NCI-H2081 treated with DMSO at 0.1 percent for 48 hours (cell line): Measurements from ENCODE around the gene ATP9A.
"Not testable (repeated sequence)": the region's sequence is repeated elsewhere in the genome, so short reads cannot be mapped to it uniquely, and the experiment has no call there.

ENCODE experiments used
- DNase-seq: peaks from one replicate; lab custom pipeline; 2025; lab: John Stamatoyannopoulos, UW

Gene ATP9A

DNA sequence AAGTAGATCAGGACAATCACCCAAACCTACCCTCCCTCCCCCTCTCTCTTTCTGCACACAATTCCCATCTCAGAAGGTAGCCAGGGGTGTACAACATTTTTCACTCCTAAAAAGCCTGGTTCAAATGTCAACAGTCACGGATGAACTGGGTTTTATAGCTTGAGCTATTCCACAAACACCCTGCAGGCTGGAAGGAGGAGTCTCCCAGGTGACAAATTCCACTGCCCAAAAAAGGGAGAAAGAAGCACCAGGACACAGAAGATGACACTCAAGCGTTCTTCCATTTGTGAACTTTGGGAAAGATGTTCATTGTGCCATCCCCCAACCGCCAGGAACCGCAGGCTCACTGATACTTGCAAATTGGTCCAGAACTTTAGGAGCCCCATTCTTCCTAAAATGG lies 114.1 kb downstream of the ATP9A start:
- DNase-seq: no peak

DNA sequence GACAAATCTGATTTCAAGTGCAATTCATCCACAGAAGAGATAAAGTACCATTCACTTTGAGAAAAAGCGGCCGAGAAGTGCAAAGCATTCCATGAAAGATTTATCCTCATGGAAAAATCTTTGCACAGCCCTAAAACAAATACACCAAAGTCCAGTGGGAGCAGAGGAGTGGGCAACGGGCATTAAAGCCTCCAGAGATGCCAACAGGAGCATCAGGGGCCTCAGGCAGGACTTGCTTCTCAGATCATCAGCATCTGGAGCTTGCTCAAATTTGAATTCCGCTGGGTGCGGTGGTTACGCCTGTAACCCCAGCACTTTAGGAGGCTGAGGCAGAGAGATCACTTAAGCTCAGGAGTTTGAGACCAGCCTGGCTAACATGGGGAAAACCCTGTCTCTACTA lies 115.0 kb downstream of the ATP9A start:
- DNase-seq: no peak

GRCh38 chr20:51651921-51652549 lies 116.2 kb downstream of the ATP9A start:
- DNase-seq: no peak

DNA sequence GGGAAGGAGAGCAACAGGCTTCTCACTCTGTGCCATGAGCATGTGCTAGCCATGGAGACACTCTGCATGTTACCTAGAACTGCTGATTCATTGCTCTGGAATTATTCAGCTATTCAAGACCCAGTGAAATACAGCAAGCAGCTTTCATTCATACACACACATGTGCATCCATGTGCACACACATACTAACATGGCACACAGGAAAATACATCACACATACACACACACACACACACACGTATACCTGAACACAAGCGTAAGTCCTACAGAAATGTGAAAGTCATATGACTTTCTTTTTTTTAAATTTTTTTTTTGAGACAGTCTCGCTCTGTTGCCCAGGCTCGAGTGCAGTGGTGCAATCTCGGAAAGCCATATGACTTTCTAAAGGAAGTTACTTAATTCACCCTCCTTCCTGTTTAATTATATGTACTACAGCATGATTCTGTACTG lies 117.5 kb downstream of the ATP9A start:
- no peak for DNase-seq

DNA sequence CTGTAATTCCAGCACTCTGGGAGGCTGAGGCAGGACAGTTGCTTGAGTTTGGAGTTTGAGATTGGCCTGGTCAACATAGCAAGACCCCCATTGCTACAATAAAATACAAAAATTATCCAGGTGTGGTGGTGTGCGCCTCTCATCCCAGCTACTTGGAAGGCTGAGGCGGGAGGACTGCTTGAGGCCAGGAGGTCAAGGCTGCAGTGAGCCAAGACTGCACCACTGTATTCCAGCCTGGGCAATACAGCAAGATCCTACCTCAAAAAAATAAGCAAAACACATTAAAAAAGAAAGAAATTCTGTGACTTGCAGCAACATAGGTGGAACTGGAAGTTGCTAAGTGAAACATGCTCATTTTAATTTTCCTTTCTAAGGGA lies 119.6 kb downstream of the ATP9A start:
- DNase-seq: no peak

DNA sequence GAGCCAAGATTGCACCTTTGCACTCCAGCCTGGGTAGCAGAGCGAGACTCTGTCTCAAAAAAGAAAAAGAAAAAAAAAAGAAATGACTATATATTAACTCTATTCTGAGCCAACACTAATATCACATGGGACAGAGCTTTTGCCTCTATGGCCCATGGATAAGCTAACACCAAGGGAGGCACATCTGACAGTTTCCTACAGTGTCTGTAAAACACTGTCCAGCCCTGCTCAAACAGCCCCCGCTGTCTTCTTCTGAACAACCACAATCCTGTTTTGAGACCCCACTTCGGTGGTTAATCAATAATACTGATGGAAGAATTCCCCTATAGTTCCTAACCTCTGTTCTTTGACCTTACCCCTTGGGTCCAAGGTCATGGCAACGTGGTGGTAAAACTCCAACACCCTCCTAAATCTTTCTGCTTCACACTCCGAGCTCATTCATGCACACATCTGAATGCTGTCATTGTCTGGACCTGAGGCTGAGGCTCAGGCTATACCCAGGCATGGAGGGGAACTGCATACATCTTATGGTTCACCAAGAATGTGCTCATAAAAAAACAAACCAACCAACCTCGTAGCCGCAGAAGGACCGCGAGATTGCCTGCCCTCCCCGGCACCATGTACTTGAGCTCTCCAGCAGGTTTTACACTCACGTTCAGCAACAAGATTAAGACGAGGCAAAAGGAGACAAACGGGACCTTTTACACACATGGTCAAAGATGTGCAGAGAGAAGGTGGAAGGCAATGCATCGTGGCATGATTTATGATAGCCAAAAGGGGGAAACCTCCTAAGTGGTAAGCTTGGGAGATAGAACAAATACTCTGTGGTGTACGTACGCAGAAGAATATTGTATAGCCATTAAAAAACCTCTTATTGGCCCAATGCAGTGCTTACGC lies 120.3 kb downstream of the ATP9A start:
- no peak for DNase-seq

DNA sequence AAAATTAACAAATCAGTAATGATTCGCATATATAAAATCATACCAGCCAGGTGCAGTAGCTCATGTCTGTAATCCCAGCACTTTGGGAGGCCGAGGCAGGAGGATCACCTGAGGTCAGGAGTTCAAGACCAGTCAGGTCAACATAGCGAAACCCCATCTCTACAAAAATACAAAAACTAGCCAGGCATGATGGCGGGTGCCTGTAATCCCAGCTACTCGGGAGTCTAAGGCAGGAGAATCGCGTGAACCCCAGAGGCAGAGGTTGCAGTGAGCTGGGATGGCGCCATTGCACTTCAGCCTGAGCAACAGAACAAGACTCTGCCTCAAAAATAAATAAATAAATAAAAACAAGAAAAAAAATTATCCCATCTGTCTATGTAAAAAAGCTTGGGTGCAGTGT lies 124.4 kb downstream of the ATP9A start:
- DNase-seq: not testable (repeated sequence)

- no peak for DNase-seq
Observed at GRCh38 chr20:51643390-51643789, 124.8 kb downstream of the ATP9A start.

DNA sequence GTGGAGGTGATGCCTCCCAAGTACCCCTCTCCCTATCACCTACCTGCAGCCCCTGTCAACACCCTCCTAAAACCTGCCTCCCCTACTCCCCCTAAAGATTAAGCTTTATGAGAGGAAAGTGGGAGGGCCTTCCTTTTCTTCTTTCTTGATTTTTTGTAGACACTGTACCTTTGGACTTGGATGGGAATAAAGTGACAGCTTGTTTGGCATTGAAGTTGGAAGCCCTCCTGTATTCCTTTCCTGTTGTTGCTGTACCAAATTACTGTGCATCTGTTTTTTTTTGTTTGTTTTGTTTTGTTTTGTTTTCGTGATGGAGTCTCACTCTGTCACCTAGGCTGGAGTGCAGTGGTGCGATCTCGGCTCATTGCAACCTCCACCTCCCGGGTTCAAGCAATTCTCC lies 126.3 kb downstream of the ATP9A start:
- DNase-seq: no peak

- no peak for DNase-seq
Observed at GRCh38 chr20:51640743-51641142, 127.4 kb downstream of the ATP9A start.

- DNase-seq: no peak
Observed at GRCh38 chr20:51639206-51639832, 128.9 kb downstream of the ATP9A start.

GRCh38 chr20:51637241-51637640 lies 130.9 kb downstream of the ATP9A start:
- DNase-seq: no peak

DNA sequence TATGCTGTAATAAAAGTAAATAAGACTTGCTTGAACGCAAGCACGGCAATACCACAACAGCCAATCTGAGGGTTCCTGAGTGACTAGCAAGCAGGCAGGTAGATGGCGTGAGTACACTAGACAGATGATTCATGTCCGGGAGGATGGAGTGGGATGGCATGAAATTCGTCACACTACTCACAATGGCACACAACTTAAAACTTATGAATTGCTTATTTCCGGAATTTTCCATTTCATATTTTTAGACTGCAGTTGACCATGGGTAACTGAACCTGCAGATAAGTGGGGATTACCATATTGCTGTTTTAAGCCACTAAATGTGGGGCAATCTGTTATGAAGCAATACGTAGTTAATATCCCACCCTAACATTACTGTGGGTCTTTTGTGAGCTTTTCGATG lies 132.1 kb downstream of the ATP9A start:
- no peak for DNase-seq

DNA sequence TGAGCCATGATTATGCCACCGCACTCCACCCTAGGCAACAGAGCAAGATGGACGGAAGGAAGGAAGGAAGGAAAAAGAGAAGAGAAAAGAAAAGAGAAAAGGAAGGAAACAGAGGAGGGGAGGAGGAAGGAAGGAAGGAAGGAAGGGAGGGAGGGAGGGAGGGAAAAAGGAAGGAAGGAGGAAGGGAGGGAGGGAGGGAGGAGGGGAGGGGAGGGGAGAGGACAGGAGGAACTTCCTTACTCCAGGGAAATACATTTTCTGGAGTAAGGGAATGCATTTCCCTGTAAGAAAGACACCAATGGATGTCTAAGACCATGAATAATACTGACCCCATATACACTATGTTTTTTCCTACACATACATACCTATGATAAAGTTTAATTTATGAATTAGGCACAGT lies 132.5 kb downstream of the ATP9A start:
- no peak for DNase-seq

- DNase-seq: no peak
Observed at GRCh38 chr20:51634877-51635276, 133.3 kb downstream of the ATP9A start.

GRCh38 chr20:51634257-51634656 lies 133.9 kb downstream of the ATP9A start:
- DNase-seq: no peak

GRCh38 chr20:51633430-51633829 lies 134.8 kb downstream of the ATP9A start:
- no peak for DNase-seq

DNA sequence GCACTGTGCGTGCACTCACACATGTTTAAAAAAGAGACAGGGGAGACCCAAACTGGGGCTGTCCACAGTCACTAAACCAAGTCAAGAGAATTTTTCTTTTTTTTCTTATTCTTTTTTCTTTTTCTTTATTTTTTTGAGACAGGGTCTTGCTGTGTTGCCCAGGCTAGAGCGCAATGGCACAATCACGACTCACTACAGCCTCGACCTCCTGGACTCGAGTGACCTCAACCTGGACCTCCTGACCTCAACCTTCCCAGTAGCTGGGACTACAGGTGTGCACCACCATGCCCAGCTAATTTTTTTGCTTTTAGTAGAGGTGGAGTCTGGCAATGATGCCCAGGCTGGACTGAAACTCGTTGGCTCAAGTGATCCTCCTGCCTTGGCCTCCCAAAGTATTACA lies 136.2 kb downstream of the ATP9A start:
- no peak for DNase-seq

DNA sequence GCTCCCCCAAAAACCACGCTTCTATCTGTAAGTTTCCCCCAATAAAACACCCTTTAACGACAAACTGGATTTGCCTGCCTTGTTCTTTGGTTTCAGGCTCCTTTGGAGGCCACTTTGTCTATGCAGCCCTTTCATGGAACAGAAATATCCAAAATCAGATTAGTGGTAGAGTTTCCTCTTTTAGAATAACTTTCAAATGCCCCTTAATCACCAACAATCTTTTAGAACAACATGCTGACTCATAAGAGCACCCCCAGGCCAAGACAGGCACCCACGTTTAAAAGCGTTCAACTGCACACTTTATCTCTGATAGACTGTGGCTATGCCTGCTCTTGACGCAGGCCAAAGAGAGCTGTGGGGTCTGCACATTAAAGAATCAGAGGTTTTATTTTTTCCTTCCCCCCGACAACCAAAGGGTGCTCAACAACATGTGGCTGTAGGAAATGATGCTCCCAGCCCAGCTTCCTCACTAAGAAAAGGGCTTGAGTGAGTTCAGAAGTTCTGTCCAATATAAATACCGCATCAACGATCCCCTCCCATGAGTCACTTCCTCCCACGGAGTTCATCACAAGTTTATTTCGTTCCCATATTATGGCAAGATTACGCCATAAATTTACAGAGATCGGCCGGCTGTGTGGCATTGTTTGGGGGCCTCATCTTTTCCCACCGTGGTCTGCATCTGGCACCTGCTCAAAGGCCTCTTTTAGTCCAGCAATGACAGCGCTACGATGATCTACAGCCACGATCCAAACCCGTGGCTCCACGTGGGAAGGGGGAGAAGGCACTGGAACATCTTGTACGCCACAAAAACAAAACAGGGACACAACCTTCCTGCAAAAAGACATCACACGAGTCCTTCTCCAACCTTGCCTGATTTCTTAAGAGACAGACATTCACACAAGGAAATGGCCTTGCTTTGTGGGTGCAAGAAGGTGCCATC lies 136.9 kb downstream of the ATP9A start:
- no peak for DNase-seq

DNA sequence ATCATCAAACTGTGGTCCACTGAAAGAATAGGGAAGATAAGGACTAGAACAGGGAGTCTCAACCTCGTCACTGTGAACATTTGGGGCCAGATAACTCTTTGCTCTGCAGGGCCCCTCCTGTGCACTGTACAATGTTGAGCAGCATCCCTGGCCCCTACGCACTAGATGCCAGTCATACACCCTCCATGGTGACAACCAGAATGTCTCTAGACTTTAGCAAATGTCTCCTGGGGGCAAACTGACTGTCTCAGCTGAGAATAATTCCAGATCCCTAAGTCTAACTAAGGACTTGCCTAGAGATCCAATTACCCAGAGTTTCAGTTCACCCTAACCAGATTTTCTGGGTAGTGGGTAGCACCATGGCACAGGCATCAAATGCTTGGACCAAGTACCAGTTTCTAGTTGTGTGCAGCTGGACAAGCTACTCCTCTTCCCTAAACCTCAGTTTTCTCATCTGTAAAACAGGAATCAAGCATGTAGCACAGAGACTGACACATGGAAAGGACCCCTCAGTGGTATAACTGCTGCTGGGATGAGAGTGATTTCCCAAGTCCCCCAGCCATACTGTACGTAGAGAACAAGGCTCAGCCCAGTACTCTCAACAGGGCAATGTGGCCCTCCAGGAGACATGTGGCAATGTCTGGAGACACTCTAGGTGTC lies 138.7 kb downstream of the ATP9A start:
- DNase-seq: no peak
